ENCODE data around the gene KDR.

GRCh38 chr4:55033296-55033695 lies 92.1 kb downstream of the KDR start:
- TF ChIP-seq, protein P1, sequence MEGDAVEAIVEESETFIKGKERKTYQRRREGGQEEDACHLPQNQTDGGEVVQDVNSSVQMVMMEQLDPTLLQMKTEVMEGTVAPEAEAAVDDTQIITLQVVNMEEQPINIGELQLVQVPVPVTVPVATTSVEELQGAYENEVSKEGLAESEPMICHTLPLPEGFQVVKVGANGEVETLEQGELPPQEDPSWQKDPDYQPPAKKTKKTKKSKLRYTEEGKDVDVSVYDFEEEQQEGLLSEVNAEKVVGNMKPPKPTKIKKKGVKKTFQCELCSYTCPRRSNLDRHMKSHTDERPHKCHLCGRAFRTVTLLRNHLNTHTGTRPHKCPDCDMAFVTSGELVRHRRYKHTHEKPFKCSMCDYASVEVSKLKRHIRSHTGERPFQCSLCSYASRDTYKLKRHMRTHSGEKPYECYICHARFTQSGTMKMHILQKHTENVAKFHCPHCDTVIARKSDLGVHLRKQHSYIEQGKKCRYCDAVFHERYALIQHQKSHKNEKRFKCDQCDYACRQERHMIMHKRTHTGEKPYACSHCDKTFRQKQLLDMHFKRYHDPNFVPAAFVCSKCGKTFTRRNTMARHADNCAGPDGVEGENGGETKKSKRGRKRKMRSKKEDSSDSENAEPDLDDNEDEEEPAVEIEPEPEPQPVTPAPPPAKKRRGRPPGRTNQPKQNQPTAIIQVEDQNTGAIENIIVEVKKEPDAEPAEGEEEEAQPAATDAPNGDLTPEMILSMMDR (IDR thresholded peaks at IDR 0.05): no peak
- TF ChIP-seq POLR2AphosphoS5 (IDR thresholded peaks at IDR 0.05) (no peak), POLR2A (IDR thresholded peaks at IDR 0.05) (no peak), EP300 (IDR thresholded peaks at IDR 0.05) (no peak)

Measured in gastroesophageal sphincter (tissue), 3 donors.